Stomach (tissue), 9 donors: ENCODE measurements around the gene NUSAP1. TPM values are rescaled to one million over a fixed set of nuclear protein-coding genes. Genes with fewer than 3 reads are reported as not detected.
A peak's percentile ranks its signal among the peaks of the same experiment; 100 is the strongest.
"Not testable (repeated sequence)": the region's sequence is repeated elsewhere in the genome, so short reads cannot be mapped to it uniquely, and the experiment has no call there.

Source experiments
- DNase-seq, 2 donors: peaks; one replicate each; pipeline versions ENCODE4 v3.0.0 to v3.0.0-alpha.2; 2013 to 2019
- H3K27ac ChIP-seq, 5 donors: fragments of 200-600 bp in 4 of 5; sonication (generic) in 4 of 5; one replicate each; pipeline ENCODE4 v1.5.1; 2013 to 2019; ENCODE audit warnings: mild to moderate bottlenecking in 1 of 5, moderate library complexity in 1 of 5
- H3K27me3 ChIP-seq, 3 donors: fragments of 200-600 bp; sonication (generic); one replicate each; pipeline ENCODE4 v1.5.1; 2017 to 2019; ENCODE audit warnings: mixed run types in 1 of 3
- H3K36me3 ChIP-seq, 4 donors: fragments of 200-600 bp; sonication (generic); 1 replicate in 3 of 4; 2 replicates in 1 of 4; pipeline ENCODE4 v1.5.1; 2016 to 2019
- H3K4me1 ChIP-seq, 4 donors: fragments of 200-600 bp; sonication (generic); one replicate each; pipeline ENCODE4 v1.5.1; 2016 to 2019
- H3K4me3 ChIP-seq, 4 donors: fragments of 200-600 bp; sonication (generic) in 3 of 4; one replicate each; pipeline ENCODE4 v1.5.1; 2016 to 2019; ENCODE audit warnings: mild to moderate bottlenecking in 1 of 4
- H3K9me3 ChIP-seq, 4 donors: fragments of 200-600 bp; sonication (generic); one replicate each; pipeline ENCODE4 v1.5.1; 2016 to 2019
- CTCF ChIP-seq, 7 experiments: fragments of 450-650 bp in 4 of 7; fragments of 200-600 bp in 3 of 7; sonication (generic) in 3 of 7; IDR thresholded peaks; one replicate each; pipeline ENCODE4 v1.5.1; 2016 to 2019; ENCODE audit warnings: antibody characterized with exemption in 7 of 7, control low read depth in 2 of 7, mild to moderate bottlenecking in 1 of 7
- EP300 ChIP-seq: sonication (generic); formaldehyde crosslinking; IDR thresholded peaks from one replicate; pipeline ENCODE4 v1.6.1; 2017; ENCODE audit warnings: antibody characterized with exemption
- POLR2A ChIP-seq, 4 donors: fragments of 450-650 bp; IDR thresholded peaks; one replicate each; pipeline ENCODE4 v1.6.1; 2016; ENCODE audit warnings: antibody characterized with exemption in 4 of 4, control low read depth in 2 of 4, mild to moderate bottlenecking in 1 of 4, moderate library complexity in 1 of 4
- POLR2AphosphoS5 ChIP-seq, 3 donors: sonication (generic); formaldehyde crosslinking; IDR thresholded peaks; one replicate each; pipeline ENCODE4 v1.6.1; 2016; ENCODE audit warnings: antibody characterized with exemption in 3 of 3
- WGBS, 5 donors: extraction: QIAGEN DNeasy Blood & Tissue Kit in 3 of 5; methylation state at CpG; one replicate each; pipeline versions ENCODE4 v1.1.5 to v1.1.7; 2013 to 2018; 5-methylcytosine and 5-hydroxymethylcytosine counted together
- intact Hi-C: fragments of 100-400 bp; cut with DNase I; formaldehyde crosslinking; loops from one replicate; pipeline ENCODE4 v1.15.1; 2023; ENCODE audit warnings: low total_unique reads
- polyA plus RNA-seq, 3 donors: library from polyadenylated mRNA; stranded (reverse); fragments of 200-250 nt; gene quantifications; one replicate each; pipeline ENCODE4 v1.2.3, GENCODE V29; 2013
- total RNA-seq, 5 donors: library from RNA; depleted of rRNA; stranded (reverse); fragments of >200 nt; gene quantifications; one replicate each; pipeline versions ENCODE4 v1.1.0 to v1.2.3, GENCODE V29; 2014 to 2016
- donor health status: healthy with polysubstance abuse.
- donor health status: Bipolar disorder and iron deficiency.
- donor health status: healthy.

Gene NUSAP1
- total and polyA plus RNA-seq, 8 donors, result 2.9 to 55.8 (median 12.4) TPM

DNA sequence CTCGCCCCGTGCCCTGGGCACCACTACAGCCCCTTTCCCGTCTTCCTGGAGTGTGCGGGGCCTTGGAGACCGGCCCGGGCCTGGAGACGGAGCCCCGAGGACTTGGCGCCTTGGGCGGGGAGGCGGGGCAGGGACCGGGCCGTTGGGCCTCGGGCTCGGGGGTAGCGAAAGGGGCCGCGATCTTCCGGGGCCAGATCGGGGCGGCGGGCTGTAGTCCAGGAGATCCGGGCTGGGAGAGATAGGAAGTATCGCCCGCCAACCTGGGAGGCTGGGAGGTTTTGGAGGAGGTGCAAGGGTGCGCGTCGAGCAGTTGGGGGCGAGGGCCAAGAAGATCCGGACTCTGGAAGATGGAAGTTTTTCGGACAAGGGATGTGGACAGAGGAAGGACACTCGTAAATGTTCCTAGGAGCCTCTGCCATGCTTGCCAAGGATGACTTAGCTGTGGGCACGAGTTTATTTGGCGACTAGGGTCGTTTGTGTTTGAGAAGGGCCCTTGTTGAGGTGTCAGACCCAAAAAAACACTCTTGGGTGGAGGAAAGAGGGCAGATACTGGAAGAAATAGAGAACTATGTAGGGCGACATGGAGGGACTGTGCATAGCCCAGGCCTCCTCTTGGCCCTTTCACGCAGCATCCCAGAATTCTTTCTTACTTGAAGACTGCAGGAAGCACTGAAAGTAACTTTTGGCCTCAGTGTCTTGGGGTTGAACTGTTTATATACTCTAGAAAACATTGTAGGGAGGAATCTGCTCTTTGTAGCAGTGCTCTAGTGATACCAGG, 84.9 kb downstream of the NUSAP1 start:
- peak overlapping the region; percentile 84 to 94 (median 89) for H3K27ac ChIP-seq
- WGBS, 5 donors, result 0 to 2% (median 1%) methylated on average over 32 to 37 of the region's 37 CpGs

DNA sequence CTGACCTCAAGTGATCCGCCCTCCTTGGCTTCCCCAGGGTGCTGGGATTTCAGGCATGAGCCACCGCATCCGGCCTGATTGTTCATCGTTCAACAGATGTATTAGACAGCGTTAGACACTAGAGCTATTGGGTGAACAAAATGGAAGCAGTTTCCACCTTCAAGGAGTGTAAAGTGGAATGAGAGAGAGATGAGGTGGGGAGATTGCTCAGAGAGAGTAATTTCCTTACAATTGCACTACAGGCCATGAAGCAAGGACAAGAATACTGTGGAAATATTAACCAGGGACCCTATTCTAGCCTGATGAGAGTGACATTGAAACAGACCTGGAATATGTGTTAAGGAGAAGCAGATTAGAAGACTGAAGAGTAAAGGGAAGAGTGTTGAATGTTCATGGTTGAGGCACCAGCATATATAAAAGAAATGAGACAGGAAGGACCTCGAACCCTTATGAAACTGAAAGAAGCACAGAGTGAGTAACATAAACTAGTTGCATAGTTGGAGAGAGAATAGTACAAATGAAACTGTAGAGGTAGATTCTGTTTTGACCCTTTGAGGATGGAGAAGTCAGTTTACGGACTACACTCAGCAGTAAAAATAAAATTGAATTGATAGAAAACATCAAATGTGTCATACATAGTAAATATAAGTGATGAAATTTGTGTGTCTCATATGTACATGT, 91.4 kb downstream of the NUSAP1 start:
- WGBS, 5 donors, result 89 to 94% (median 92%) methylated on average over 7 of the region's 7 CpGs
- peaks cover 0 to 34% (median 14%) of the 10 kb centered on the region in 4 donors for H3K4me1 ChIP-seq
- intact Hi-C loops, result no loop called here
- no peaks in the 10 kb centered on the region for H3K27me3 ChIP-seq
- H3K36me3 ChIP-seq, result no peaks in the 10 kb centered on the region
- H3K4me3 ChIP-seq, result no peak overlapping the region
- no peaks in the 10 kb centered on the region for H3K9me3 ChIP-seq
- TF ChIP-seq CTCF (IDR thresholded peaks at IDR 0.05) (no peak), POLR2A (IDR thresholded peaks at IDR 0.05) (no peak), POLR2AphosphoS5 (IDR thresholded peaks at IDR 0.05) (no peak), EP300 (no peak)
- no peak overlapping the region for H3K27ac ChIP-seq
- DNase-seq, result no peak

More for the DNA sequence above, 84.9 kb downstream of the NUSAP1 start:
- Histone ChIP-seq H3K4me3 (peak overlapping the region; percentile 79 to 91 (median 82)), H3K9me3 (no peaks in the 10 kb centered on the region), H3K27me3 (no peaks in the 10 kb centered on the region), H3K4me1 (peaks cover 19 to 55% (median 39%) of the 10 kb centered on the region in 4 donors), H3K36me3 (no peaks in the 10 kb centered on the region)
- DNase-seq, result peak in 1 of 2 donors; percentile 72
- intact Hi-C loops, result no loop called here
- no peak for TF ChIP-seq CTCF (IDR thresholded peaks at IDR 0.05)
- TF ChIP-seq POLR2AphosphoS5 (IDR thresholded peaks at IDR 0.05), result no peak
- TF ChIP-seq POLR2A (IDR thresholded peaks at IDR 0.05), result no peak
- no peak for TF ChIP-seq EP300

- intact Hi-C loops, result no loop called here
- Histone ChIP-seq H3K36me3 (no peaks in the 10 kb centered on the region), H3K4me1 (peaks cover 0 to 33% (median 14%) of the 10 kb centered on the region in 4 donors), H3K27me3 (no peaks in the 10 kb centered on the region), H3K27ac (no peak overlapping the region), H3K9me3 (no peaks in the 10 kb centered on the region), H3K4me3 (no peak overlapping the region)
- no peak for DNase-seq
- no peak for TF ChIP-seq EP300
- no peak for TF ChIP-seq CTCF (IDR thresholded peaks at IDR 0.05)
- TF ChIP-seq POLR2AphosphoS5 (IDR thresholded peaks at IDR 0.05), result no peak
- 93 to 97% (median 96%) methylated on average over 14 of the region's 14 CpGs for WGBS, 5 donors
Observed at GRCh38 chr15:41424809-41425208, 92.1 kb downstream of the NUSAP1 start.

GRCh38 chr15:41425907-41426306, 93.2 kb downstream of the NUSAP1 start:
- 92 to 97% (median 96%) methylated on average over 5 of the region's 5 CpGs for WGBS, 5 donors

More at GRCh38 chr15:41425907-41426306, 93.2 kb downstream of the NUSAP1 start:
- H3K4me1 ChIP-seq, result peaks cover 0 to 25% (median 10%) of the 10 kb centered on the region in 4 donors
- H3K9me3 ChIP-seq, H3K4me3 ChIP-seq, H3K36me3 ChIP-seq, H3K27me3 ChIP-seq, H3K27ac ChIP-seq, intact Hi-C loops, DNase-seq: not testable (repeated sequence)
